ENCODE data around the gene KRT77. TPM values are rescaled to one million over a fixed set of nuclear protein-coding genes. Genes with fewer than 3 reads are reported as not detected.
"Not testable (repeated sequence)": the region's sequence is repeated elsewhere in the genome, so short reads cannot be mapped to it uniquely, and the experiment has no call there.

KRT77 gene
- not detected in 2 replicates for polyA plus RNA-seq (2014; cell fraction: cytosol; rRNA removed)
- polyA plus RNA-seq (2014; cell fraction: nucleus; rRNA removed): not detected in 2 replicates

GRCh38 chr12:52703424-52703823 lies at the start of gene KRT77:
TSS of gene KRT77 (minus strand) at chr12:52703524. CDS start at chr12:52703434, 90 bp downstream.
- DNase-seq (ENCODE audit: low spot score): no peak

- DNase-seq (ENCODE audit: low spot score): no peak
Observed at GRCh38 chr12:52752516-52752915, 49.2 kb upstream of the KRT77 start.

GRCh38 chr12:52751795-52752194 lies 48.5 kb upstream of the KRT77 start:
- no peak for DNase-seq (ENCODE audit: low spot score)

- DNase-seq (ENCODE audit: low spot score): not testable (repeated sequence)
Observed at GRCh38 chr12:52750532-52750931, 47.2 kb upstream of the KRT77 start.

GRCh38 chr12:52749827-52750226 lies 46.5 kb upstream of the KRT77 start:
- no peak for DNase-seq (ENCODE audit: low spot score)

- no peak for DNase-seq (ENCODE audit: low spot score)
Observed at GRCh38 chr12:52748578-52748977, 45.3 kb upstream of the KRT77 start.

- no peak for DNase-seq (ENCODE audit: low spot score)
Observed at GRCh38 chr12:52745554-52745953, 42.2 kb upstream of the KRT77 start.

GRCh38 chr12:52744493-52745156 lies 41.3 kb upstream of the KRT77 start:
- no peak for DNase-seq (ENCODE audit: low spot score)

GRCh38 chr12:52742822-52743457 lies 39.6 kb upstream of the KRT77 start:
- DNase-seq (ENCODE audit: low spot score): no peak

GRCh38 chr12:52742196-52742580 lies 38.9 kb upstream of the KRT77 start:
- DNase-seq (ENCODE audit: low spot score): no peak

GRCh38 chr12:52741375-52742195 lies 38.3 kb upstream of the KRT77 start:
- DNase-seq (ENCODE audit: low spot score): no peak

- no peak for DNase-seq (ENCODE audit: low spot score)
Observed at GRCh38 chr12:52740584-52740983, 37.3 kb upstream of the KRT77 start.

GRCh38 chr12:52739963-52740362 lies 36.6 kb upstream of the KRT77 start:
- no peak for DNase-seq (ENCODE audit: low spot score)

- DNase-seq (ENCODE audit: low spot score): no peak
Observed at GRCh38 chr12:52735816-52736632, 32.7 kb upstream of the KRT77 start.

GRCh38 chr12:52735106-52735505 lies 31.8 kb upstream of the KRT77 start:
- no peak for DNase-seq (ENCODE audit: low spot score)

- DNase-seq (ENCODE audit: low spot score): no peak
Observed at GRCh38 chr12:52730793-52731192, 27.5 kb upstream of the KRT77 start.

- DNase-seq (ENCODE audit: low spot score): no peak
Observed at GRCh38 chr12:52730383-52730782, 27.1 kb upstream of the KRT77 start.

GRCh38 chr12:52729147-52729546 lies 25.8 kb upstream of the KRT77 start:
- DNase-seq (ENCODE audit: low spot score): no peak

GRCh38 chr12:52728374-52728773 lies 25.1 kb upstream of the KRT77 start:
- DNase-seq (ENCODE audit: low spot score): no peak

- no peak for DNase-seq (ENCODE audit: low spot score)
Observed at GRCh38 chr12:52727037-52727436, 23.7 kb upstream of the KRT77 start.

- no peak for DNase-seq (ENCODE audit: low spot score)
Observed at GRCh38 chr12:52726451-52726850, 23.1 kb upstream of the KRT77 start.

GRCh38 chr12:52724384-52724783 lies 21.1 kb upstream of the KRT77 start:
- DNase-seq (ENCODE audit: low spot score): no peak
